Renal cortex interstitium (tissue), 11 donors: ENCODE data around the gene MEGF6. TPM values are rescaled to one million over a fixed set of nuclear protein-coding genes. Genes with fewer than 3 reads are reported as not detected.

ENCODE experiments used
- DNase-seq, 11 donors: peaks; one replicate each; pipeline ENCODE4 v3.0.0-alpha.2; 2013; ENCODE audit warnings: low read depth in 9 of 11, low spot score in 4 of 11; ENCODE audit errors: extremely low read depth in 1 of 11
- polyA plus RNA-seq, 3 donors: library from polyadenylated mRNA; unstranded; fragments of 120-200 nt; gene quantifications; one replicate each; pipeline ENCODE4 v1.2.1, GENCODE V29; 2013; ENCODE audit not compliant: insufficient read length in 3 of 3

MEGF6 gene
- polyA plus RNA-seq, 3 donors = 8.5 to 15.3 (median 14.6) TPM

GRCh38 chr1:3569436-3569835 lies 41.9 kb downstream of the MEGF6 start:
- no peak for DNase-seq

- no peak for DNase-seq
Measured at GRCh38 chr1:3568815-3569435, 42.4 kb downstream of the MEGF6 start.

- no peak for DNase-seq
Measured at GRCh38 chr1:3566951-3567804, 44.1 kb downstream of the MEGF6 start.

GRCh38 chr1:3566003-3566885 lies 45.1 kb downstream of the MEGF6 start:
- DNase-seq = no peak

GRCh38 chr1:3564921-3565831 lies 46.1 kb downstream of the MEGF6 start:
- no peak for DNase-seq

- DNase-seq = no peak
Measured at GRCh38 chr1:3563610-3564009, 47.7 kb downstream of the MEGF6 start.

GRCh38 chr1:3563125-3563524 lies 48.2 kb downstream of the MEGF6 start:
- no peak for DNase-seq

GRCh38 chr1:3562712-3563111 lies 48.6 kb downstream of the MEGF6 start:
- no peak for DNase-seq

GRCh38 chr1:3561702-3562101 lies 49.6 kb downstream of the MEGF6 start:
- DNase-seq = no peak

GRCh38 chr1:3560981-3561380 lies 50.3 kb downstream of the MEGF6 start:
- no peak for DNase-seq

GRCh38 chr1:3560251-3560871 lies 50.9 kb downstream of the MEGF6 start:
- no peak for DNase-seq

GRCh38 chr1:3558036-3558726 lies 53.1 kb downstream of the MEGF6 start:
- DNase-seq = no peak

GRCh38 chr1:3557366-3557765 lies 53.9 kb downstream of the MEGF6 start:
- no peak for DNase-seq

- no peak for DNase-seq
Measured at GRCh38 chr1:3556336-3556735, 55.0 kb downstream of the MEGF6 start.

- no peak for DNase-seq
Measured at GRCh38 chr1:3555131-3555920, 56.0 kb downstream of the MEGF6 start.

GRCh38 chr1:3553940-3554223 lies 57.4 kb downstream of the MEGF6 start:
- DNase-seq = no peak
